Left cardiac atrium (tissue), 4 donors: ENCODE data around the gene CPHXL. TPM values are rescaled to one million over a fixed set of nuclear protein-coding genes. Genes with fewer than 3 reads are reported as not detected.

Experiments used
- ATAC-seq, 2 donors: fragments of 200-7000 bp; cut with Tn5 transposase; one replicate each; pipeline ENCODE4 v1.9.1; 2020; ENCODE audit warnings: mild to moderate bottlenecking in 2 of 2, moderate library complexity in 2 of 2
- DNase-seq: peaks from one replicate; pipeline ENCODE4 v3.0.0-alpha.2; 2020
- intact Hi-C, 2 donors: fragments of 100-400 bp; cut with DNase I; formaldehyde crosslinking; loops; one replicate each; pipeline versions ENCODE4 v1.14.1 to v1.15.1; 2022 to 2023
- total RNA-seq, 2 donors: library from RNA; stranded (reverse); fragmentation: NEBNext Ultra II Directional; extraction: Animal tissue kit (Norgen Biotek cat#: 25700); gene quantifications; one replicate each; pipeline ENCODE4 v1.2.1, GENCODE V29; 2021
- donor health status: DM: no; HTN: yes; CAD: no.
- donor health status: DM: no; HTN: yes; CAD: no; lungs with severe emphysema.
- donor health status: DM: yes; HTN: yes; CAD: no.
- donor health status: Dilated cardiomyopathy.

CPHXL gene
- total RNA-seq, 2 donors from 2014 or later = not detected

DNA sequence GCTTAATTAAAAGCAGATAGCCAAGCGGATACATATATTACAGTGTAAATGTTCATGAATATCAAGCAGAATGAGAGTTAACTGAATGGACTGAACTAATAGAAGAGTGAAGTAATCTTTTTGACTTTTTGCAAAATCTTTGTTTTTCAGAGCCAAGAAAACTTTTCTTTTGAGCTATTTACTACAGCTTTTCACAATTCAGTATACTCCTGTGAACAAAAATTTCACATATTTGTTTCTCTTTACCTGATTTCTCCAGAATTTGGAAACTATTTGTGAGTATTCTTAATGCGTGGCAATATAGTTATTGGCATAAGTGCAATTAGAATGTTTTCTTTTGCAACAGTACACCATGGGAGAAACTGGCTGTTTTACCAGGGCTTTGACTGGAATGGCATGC, 15.9 kb downstream of the CPHXL start:
- ATAC-seq (no peak), DNase-seq (no peak)
- intact Hi-C loops = no loop called here

GRCh38 chr16:75703306-75703705, 23.0 kb downstream of the CPHXL start:
- intact Hi-C loops = no loop called here
- DNase-seq = no peak

DNA sequence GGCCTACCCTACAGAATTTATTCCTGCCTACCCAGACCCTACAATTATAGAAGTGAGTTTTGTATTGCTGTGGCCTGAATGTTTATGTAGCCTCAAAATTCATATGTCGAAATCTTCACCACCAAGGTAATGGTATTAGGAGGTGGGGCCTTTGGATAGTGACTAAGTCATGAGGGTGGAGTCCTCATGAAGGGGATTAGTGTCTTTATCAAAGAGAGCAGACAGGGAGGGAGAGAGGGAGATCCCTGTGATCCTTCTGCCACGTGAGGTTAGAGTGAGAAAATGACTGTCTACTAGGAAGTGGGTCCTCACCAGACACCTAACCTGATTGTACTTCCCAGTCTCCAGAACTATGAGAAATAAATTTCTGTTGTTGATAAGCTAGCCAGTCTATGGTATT, 24.0 kb downstream of the CPHXL start:
- no peak for ATAC-seq
- intact Hi-C loops = no loop called here

More at GRCh38 chr16:75703306-75703705, 23.0 kb downstream of the CPHXL start:
- no peak for ATAC-seq

DNA sequence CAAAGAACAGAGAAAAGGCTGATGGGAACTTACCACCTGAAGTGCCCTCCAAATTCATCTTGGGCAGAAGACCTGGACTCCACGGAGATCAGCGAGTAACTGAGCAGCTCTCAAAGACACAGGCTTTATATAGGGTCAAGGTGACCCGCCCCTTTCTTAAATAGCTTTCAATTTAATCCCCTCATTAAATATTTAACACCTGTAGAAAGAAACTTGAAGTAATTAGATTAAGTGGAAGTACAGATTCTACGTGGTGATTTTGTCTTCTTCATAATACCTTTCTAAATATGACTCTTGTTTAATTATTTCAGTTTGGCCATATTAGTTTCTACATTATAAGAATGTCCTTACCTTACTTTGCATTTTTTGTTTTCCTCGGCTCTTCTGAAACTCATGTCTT, 24.9 kb downstream of the CPHXL start, which contains the start of gene DUXB:
DUXB (minus strand) TSS at position 101 of the 400 bp plus-strand sequence; CDS start at position 58, 43 bp downstream.
- intact Hi-C loops = no loop called here
- ATAC-seq (no peak), DNase-seq (no peak)

More for the DNA sequence above, 24.0 kb downstream of the CPHXL start:
- no peak for DNase-seq

GRCh38 chr16:75697571-75697970, 28.7 kb downstream of the CPHXL start:
- ATAC-seq (no peak), DNase-seq (no peak)
- intact Hi-C loops = no loop called here

- ATAC-seq = no peak
- DNase-seq = no peak
- intact Hi-C loops = no loop called here
These were observed 30.6 kb downstream of the CPHXL start for GRCh38 chr16:75695708-75696107.

DNA sequence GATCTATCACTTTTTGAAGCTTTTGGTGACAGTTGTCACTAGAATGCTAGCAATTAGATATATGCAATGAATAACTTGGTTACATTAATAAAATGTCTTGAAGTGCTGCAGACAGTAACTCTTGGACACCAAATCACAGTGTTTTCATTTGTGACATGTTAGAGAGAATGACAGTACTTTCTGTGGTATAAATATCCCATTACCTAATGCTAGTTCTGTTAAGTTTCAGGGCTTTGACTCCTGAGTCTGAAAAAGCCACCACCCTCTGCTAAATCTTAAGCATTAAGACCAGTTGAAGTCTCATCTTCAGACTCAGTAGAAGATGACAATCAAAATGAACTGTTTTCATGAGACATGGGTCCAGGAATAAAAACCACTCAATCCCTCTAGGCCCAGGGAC, 38.9 kb downstream of the CPHXL start:
- intact Hi-C loops = no loop called here
- DNase-seq = no peak
- ATAC-seq = peak in 1 of 2 donors; percentile 41

- no peak for DNase-seq
- intact Hi-C loops = no loop called here
- no peak for ATAC-seq
These were observed 44.0 kb downstream of the CPHXL start for GRCh38 chr16:75682308-75682707.

GRCh38 chr16:75679366-75679765, 46.9 kb downstream of the CPHXL start:
- intact Hi-C loops = no loop called here
- peak in 1 of 2 donors; percentile 19 for ATAC-seq
- no peak for DNase-seq

- intact Hi-C loops = no loop called here
- ATAC-seq = no peak
- no peak for DNase-seq
These were observed 49.4 kb downstream of the CPHXL start, which contains the start of gene CPHXL2 for GRCh38 chr16:75676909-75677308. TSS of gene CPHXL2 (minus strand) at chr16:75677009. CDS start at chr16:75676999, 10 bp downstream.

DNA sequence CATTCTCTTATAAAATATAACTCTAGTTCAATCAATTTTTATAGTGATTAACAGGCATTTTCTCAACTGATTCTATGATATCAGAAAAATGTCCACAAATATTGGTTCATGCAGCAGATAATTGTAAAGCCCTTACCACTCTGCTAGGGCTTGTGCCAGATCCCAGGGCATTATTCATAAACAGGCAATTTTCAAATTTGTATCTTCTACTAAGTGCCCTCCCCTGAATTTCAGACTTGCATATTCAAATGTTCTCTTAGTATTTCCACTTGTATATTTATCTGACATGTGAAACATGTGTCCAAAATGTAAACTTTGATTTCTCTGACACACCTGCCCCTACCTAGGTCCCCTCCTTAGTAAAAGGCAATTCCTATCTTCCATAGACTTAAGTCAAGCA, 58.8 kb downstream of the CPHXL start:
- intact Hi-C loops = no loop called here
- DNase-seq = no peak
- no peak for ATAC-seq

Other genes with a start within 250 kb of the CPHXL start
- 1 to 10 TPM; 4.4 to 4.6 TPM for gene CHST6, start 231.0 kb downstream of the CPHXL start, total RNA-seq
- gene CHST5, start 190.4 kb downstream of the CPHXL start, total RNA-seq = under 1 TPM in 1 of 2 donors, not detected in 1; 0.37 TPM
- gene TMEM231, start 170.2 kb downstream of the CPHXL start, total RNA-seq = 1 to 10 TPM; 5.6 to 7.3 TPM
- gene GABARAPL2, start 160.1 kb downstream of the CPHXL start, total RNA-seq = 100 to 1,000 TPM; 172 to 180 TPM
- 10 to 100 TPM; 18.6 to 25.3 TPM for gene ADAT1, start 103.2 kb downstream of the CPHXL start, total RNA-seq
- gene KARS1, start 78.8 kb downstream of the CPHXL start, total RNA-seq = 100 to 1,000 TPM in 1 of 2 donors, 10 to 100 TPM in 1; 96.0 to 107 TPM
- gene TERF2IP, start 78.7 kb downstream of the CPHXL start, total RNA-seq = 10 to 100 TPM; 55.6 to 70.2 TPM
- gene CPHXL2, start 49.5 kb downstream of the CPHXL start, total RNA-seq = not detected
- gene DUXB, start 25.0 kb downstream of the CPHXL start, total RNA-seq = not detected